ENCODE results near the gene INPP4B.

DNA sequence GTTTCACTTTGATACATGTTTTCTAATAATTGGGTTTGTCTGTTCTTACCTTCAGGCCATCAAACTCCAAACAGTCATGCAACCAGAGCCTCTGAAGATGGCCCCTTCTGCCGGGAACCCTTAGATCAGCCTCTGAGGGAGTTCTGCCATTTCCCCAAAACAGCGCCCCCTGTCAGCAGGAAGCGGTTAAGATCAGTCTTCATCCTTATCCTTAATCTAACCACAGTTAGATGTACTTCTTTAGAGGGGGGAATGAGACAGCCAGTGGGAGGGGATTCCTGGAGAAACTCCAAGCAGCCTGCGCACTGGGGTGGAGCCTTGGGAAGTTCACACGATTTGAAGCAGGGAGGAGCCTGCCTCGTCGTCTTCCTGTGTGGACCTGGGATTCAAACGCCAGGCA, 185.4 kb downstream of the INPP4B start:
- TF ChIP-seq CTCF (conservative IDR thresholded peaks at IDR 0.05) = no peak
- TF ChIP-seq EZH2 (IDR thresholded peaks at IDR 0.05; ENCODE audit: low read depth) = no peak
